Measurements from ENCODE around the gene SBK2.
A peak's percentile ranks its signal among the peaks of the same experiment; 100 is the strongest.
"Not testable (repeated sequence)": the region's sequence is repeated elsewhere in the genome, so short reads cannot be mapped to it uniquely, and the experiment has no call there.

SBK2 gene

GRCh38 chr19:55503157-55503501, 33.8 kb downstream of the SBK2 start:
- DNase-seq, result no peak

DNA sequence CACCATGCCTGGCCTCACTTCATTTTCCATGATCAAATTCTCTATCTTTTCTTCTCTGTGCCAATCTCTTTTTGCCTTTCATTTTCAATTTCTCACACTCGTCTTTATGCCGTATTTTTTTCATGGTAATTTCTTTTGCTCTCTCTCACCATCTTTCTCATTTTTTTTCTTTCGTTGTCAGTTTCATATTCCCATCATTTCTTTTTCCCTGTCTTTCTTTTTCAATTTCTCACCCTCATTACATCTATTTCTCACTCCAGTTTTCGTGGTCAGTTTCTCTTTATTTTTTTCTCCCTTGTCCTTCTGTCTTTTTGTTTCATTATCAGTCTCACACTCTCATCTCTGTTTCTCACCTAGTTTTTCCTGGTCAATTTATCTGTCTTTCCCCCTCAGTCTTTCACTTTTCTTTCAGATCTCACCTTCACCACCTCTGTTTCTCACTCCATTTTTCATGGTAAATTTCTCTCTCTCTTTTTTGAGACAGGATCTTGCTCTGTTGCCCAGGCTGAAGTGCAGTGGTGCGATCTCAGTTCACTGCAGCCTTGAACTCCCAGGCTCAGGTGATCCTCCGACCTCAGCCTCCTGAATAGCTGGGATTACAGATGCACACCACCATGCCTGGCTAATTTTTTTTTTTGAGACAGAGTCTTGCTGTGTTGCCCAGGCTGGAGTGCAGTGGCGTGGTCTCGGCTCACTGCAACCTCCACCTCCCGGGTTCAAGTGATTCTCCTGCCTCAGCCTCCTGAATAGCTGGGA, 34.6 kb downstream of the SBK2 start:
- no peak for DNase-seq

- DNase-seq, result no peak
Observed at GRCh38 chr19:55500368-55500952, 36.5 kb downstream of the SBK2 start.

- DNase-seq, result no peak
Observed at GRCh38 chr19:55498246-55498840, 38.6 kb downstream of the SBK2 start.

DNA sequence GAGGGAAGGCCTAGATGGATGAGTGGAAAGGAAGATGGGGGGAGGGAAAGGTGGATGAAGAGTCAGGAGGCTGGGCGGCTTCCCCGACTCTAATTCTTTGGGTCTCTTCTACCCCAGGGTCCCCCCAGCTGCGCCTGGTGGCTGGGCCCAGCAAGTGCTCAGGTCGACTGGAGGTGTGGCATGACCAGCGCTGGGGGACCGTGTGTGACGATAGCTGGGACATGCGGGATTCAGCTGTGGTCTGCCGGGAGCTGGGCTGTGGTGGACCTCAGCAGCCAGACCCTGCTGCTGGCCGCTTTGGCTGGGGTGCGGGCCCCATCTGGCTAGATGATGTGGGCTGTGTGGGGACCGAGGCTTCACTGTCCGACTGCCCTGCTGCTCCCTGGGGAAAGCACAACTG, 39.2 kb downstream of the SBK2 start:
- no peak for DNase-seq

- not testable (repeated sequence) for DNase-seq
Observed at GRCh38 chr19:55496820-55497219, 40.1 kb downstream of the SBK2 start.

GRCh38 chr19:55495646-55496349, 41.1 kb downstream of the SBK2 start:
- no peak for DNase-seq

- no peak for DNase-seq
Observed at GRCh38 chr19:55494172-55494761, 42.7 kb downstream of the SBK2 start.

DNA sequence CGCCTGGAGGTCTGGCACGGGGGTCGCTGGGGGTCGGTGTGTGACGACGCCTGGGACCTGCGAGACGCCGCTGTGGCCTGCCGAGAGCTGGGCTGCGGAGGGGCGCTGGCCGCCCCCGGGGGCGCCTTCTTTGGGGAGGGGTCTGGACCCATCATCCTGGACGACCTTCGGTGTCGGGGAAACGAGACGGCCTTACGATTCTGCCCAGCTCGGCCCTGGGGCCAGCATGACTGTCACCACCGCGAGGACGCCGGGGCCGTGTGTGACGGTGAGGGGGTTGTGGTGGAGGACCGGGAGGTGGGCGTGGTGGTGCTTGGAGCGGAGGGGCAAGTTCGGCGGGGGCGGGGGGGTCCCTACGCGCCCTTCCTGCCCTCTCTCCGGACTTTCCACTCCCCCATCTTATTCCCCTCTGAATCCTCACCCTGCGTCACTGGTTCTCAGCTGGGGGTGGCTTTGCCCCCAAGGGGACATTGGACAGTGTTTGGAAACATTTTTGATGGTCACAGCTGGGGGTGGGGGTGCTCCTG, 43.2 kb downstream of the SBK2 start:
- DNase-seq, result no peak

DNA sequence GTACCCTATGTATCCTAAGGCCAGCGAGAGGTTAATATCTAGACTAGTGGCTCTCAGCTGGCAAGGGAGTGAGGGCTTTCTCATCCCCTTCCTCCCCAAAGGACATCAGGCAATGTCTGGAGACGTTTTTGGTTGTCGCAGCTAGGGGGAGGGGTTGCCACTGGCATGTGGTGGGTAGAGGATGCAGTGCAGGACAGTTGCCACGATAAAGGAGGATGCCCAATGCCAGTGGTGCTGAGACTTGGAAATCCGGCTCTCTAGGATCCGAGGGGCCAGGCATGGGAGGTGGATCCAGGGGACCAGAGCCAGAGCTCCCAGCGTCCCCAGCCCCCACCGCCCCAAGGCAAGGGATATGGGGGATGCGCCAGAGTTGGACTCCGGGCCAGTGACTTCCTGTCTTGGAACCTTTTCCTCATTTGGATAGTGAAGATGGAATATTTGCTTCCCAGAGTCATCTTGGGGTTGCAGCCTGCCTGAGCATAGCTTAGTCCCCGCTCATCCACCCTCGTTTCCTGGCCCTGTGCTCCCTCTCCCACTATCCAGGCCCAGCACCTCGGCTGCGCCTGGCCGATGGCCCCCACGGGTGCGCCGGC, 43.8 kb downstream of the SBK2 start:
- DNase-seq, result no peak

DNA sequence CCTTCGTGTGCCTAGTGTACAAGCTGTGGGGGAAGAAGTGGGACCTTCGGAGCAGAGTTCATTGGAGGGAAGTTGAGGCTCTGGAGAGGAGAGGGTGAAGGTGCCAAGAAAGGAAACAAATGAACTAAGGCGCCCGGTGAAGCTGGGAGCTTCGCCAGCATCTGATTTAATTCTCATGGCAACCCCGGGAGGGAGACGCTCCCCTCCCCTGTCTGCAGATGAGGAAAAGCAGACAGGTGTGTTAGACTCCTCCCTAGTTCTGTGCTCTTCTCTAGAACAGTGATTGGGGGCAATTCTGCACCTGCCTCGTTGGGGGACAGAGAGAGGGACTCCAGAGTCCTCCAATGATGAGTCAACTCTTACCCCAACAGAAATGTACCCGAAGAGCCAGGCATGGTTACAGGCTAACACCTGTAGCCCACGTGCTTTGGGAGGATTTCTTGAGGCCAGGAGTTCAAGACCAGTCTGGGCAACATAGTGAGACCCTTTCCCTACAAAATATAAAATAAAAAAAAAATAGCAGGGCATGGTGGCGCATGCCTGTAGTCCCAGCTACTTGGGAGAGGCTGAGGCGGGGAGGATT, 44.5 kb downstream of the SBK2 start:
- DNase-seq, result no peak

DNA sequence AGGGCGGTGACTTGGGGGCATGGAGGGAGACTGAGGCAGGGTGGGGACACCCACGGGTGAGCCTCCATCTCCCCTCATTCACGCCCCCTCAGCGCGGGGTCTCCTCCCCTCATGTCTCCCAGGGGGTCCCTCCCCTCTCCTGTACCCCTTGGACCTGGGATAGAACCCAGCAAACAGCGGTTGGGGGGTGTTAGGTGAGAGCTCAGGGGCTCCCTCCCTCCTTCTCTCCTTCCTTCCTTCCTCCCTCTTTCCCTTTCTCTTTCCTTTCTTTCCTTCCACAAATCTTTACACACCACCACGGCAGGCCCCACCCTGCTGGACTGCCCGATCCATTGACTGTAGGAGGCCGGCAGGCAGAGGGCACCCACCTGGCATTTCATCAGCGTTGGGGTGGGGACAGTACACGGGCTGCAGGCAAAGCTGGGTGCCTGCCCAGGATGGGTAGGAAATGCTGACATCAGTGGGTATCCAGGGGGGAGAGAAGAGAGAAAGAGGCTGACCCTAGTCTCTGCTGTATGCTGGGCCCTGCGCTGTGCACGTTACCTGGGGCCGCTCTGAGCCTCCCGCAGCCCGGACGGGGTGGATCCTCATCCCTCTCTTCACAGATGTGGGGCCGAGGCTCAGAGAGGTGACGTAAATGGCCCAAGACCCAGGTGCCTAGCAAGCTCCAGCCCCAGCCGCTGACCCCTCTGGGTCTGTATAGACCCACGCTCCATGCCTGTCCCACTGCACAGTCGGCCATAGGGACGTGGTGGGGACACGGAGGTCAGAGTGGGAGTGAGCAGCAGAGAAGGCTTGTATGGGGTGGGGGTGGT, 45.2 kb downstream of the SBK2 start:
- DNase-seq, result no peak

DNA sequence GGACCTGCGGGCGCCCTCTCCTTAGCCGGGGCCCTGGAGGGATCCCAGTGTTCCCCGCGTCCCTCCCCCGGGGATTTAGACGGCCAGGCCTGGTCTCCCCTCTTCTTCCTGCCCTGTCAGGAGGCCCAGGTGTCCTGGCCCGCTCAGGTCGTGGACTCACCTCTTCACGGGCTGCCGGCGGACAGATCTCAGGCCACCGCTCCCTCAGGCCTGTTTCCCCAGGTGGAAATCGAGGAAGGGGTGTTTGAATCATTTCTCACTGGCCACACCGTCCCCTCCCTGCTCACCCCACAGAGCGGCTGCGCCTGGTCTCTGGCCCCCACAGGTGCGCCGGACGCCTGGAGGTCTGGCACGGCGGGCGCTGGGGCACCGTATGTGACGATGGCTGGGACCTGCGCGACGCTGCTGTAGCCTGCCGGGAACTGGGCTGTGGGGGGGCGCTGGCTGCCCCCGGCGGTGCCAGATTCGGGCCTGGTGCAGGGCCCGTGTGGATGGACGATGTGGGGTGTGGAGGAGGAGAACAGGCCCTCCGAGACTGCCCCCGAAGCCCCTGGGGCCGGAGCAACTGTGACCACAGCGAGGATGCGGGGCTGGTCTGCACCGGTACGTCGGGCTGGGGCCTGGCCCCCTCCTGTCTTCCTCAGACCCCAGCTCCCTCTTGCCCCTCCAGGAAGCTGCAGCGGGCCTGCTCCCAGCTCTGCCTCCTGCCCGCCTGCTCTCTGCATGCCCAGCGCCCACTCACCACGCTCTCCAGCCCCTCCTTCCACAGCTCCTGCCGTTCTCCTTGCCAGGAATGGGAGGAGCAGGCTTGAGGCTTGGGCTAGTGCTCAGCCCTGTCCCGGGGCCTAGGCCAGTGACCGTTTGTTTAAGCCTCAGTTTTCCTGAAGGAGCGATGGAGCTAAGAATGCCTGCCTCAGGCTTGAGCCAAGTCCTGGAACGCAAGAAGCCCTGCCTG, 46.2 kb downstream of the SBK2 start:
- peak in 1 of 56 donors; percentile 15 for DNase-seq

GRCh38 chr19:55489711-55490477, 47.0 kb downstream of the SBK2 start:
- DNase-seq, result no peak

- DNase-seq, result no peak
Observed at GRCh38 chr19:55488986-55489710, 47.8 kb downstream of the SBK2 start.

DNA sequence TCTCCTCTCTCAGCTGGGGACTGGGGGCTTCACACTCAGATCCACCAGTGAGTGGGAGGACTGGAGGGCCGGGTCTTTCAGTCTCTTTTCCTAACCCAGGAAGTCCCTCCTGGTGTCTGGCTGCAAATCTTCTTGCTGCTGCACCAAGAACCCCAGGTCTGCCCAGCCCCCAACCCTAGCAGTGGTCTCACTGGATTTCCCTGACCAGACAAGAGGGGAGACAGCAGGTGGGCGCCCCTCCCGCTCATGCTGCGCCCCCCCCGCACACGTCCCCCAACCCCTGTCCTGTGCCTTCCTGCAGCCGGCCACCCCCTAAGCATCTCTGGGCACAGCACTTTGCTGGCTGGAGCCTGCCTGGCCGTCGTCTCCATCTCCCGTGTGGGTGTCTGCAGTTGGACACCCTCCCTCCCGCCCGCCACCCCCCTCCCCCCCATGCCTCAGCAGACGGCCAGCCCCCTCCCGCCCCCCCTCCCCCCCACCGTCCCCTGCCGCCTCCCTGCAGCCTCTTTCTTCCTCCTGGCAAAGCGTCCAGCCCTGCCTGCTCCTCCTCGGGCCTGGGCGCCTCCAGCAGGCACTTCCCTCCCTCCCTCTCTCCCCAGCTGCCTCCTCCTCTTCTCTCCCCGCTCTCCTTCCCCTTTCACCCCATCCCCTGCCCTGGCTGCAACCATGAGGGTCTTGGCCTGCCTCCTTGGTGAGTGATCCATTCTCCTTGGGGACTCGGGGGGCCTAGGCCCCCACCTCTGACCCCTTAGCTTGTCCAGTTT, 48.8 kb downstream of the SBK2 start, which contains the start of gene SSC5D:
TSS of gene SSC5D (plus strand) at position 513 of the 764 bp plus-strand sequence. CDS start at position 667, 154 bp downstream.
- DNase-seq, result peak in 10 of 56 donors; percentile 12 to 58 (median 34)
